Activated gamma-delta T cell (primary cell): ENCODE data around the gene NEK4.

ENCODE experiments used
- DNase-seq: peaks from one replicate; lab custom pipeline; 2025; lab: John Stamatoyannopoulos, UW
- total RNA-seq, 2 donors: gene quantifications; one replicate each; lab custom pipeline; 2026; lab: John Stamatoyannopoulos, UW

The NEK4 gene
- total RNA-seq, result 41.9 to 56.8 reads per million in 2 donors

GRCh38 chr3:52770496-52771333 is at the start of gene NEK4:
TSS of gene NEK4 (minus strand) at chr3:52770940. CDS start at chr3:52770746, 194 bp downstream.
- DNase-seq, result peak; percentile 59

- no peak for DNase-seq
Observed at GRCh38 chr3:52819936-52820335, 49.2 kb upstream of the NEK4 start.

- DNase-seq, result no peak
Observed at GRCh38 chr3:52817860-52818259, 47.1 kb upstream of the NEK4 start.

- no peak for DNase-seq
Observed at GRCh38 chr3:52817221-52817620, 46.5 kb upstream of the NEK4 start.

- no peak for DNase-seq
Observed at GRCh38 chr3:52816654-52817053, 45.9 kb upstream of the NEK4 start.

- DNase-seq, result no peak
Observed at GRCh38 chr3:52816199-52816598, 45.5 kb upstream of the NEK4 start.

- DNase-seq, result no peak
Observed at GRCh38 chr3:52813810-52814209, 43.1 kb upstream of the NEK4 start.

- DNase-seq, result no peak
Observed at GRCh38 chr3:52811452-52812011, 40.8 kb upstream of the NEK4 start.

- no peak for DNase-seq
Observed at GRCh38 chr3:52810923-52811322, 40.2 kb upstream of the NEK4 start.

GRCh38 chr3:52809662-52810377 is 39.1 kb upstream of the NEK4 start:
- no peak for DNase-seq

- DNase-seq, result no peak
Observed at GRCh38 chr3:52809149-52809548, 38.4 kb upstream of the NEK4 start.

- no peak for DNase-seq
Observed at GRCh38 chr3:52805270-52806039, 34.7 kb upstream of the NEK4 start.

GRCh38 chr3:52801839-52802238 is 31.1 kb upstream of the NEK4 start:
- DNase-seq, result no peak

- no peak for DNase-seq
Observed at GRCh38 chr3:52800079-52800478, 29.3 kb upstream of the NEK4 start.

- no peak for DNase-seq
Observed at GRCh38 chr3:52798978-52799476, 28.3 kb upstream of the NEK4 start.

- DNase-seq, result no peak
Observed at GRCh38 chr3:52798376-52798977, 27.7 kb upstream of the NEK4 start.

GRCh38 chr3:52796411-52796810 is 25.7 kb upstream of the NEK4 start:
- DNase-seq, result no peak

GRCh38 chr3:52795298-52795900 is 24.7 kb upstream of the NEK4 start:
- no peak for DNase-seq

GRCh38 chr3:52794612-52795099 is 23.9 kb upstream of the NEK4 start, which contains the start of gene ITIH3:
TSS of gene ITIH3 (plus strand) at chr3:52794796. CDS start at chr3:52794804, 8 bp downstream.
- DNase-seq, result no peak

- DNase-seq, result no peak
Observed at GRCh38 chr3:52793702-52794611, 23.2 kb upstream of the NEK4 start.
